GM23338 (cell line): ENCODE data around the gene RBM7. TPM values are rescaled to one million over a fixed set of nuclear protein-coding genes. Genes with fewer than 3 reads are reported as not detected.

Source experiments
- ATAC-seq: fragments of 200-7000 bp; cut with Tn5 transposase; 3 replicates; pipeline ENCODE4 v1.9.1; 2020
- DNase-seq: peaks from one replicate; pipeline ENCODE4 v3.0.0-alpha.2; 2015; ENCODE audit warnings: low spot score
- H2AFZ ChIP-seq: fragments of 200-600 bp; sonication (generic); 2 replicates; pipeline ENCODE4 v1.8.0; 2016; ENCODE audit warnings: antibody characterized with exemption, mild to moderate bottlenecking, moderate library complexity
- H3F3A ChIP-seq: fragments of 200-600 bp; sonication (generic); replicated peaks from 2 replicates; pipeline ENCODE4 v1.8.0; 2017; ENCODE audit warnings: antibody characterized with exemption, mixed run types, low read depth
- H3K27ac ChIP-seq: fragments of 200-600 bp; sonication (generic); 2 replicates; pipeline ENCODE4 v1.6.1; 2016; ENCODE audit warnings: low read depth
- H3K27me3 ChIP-seq: fragments of 200-600 bp; sonication (generic); 2 replicates; pipeline ENCODE4 v1.8.0; 2016; ENCODE audit warnings: mild to moderate bottlenecking, mixed run types, moderate library complexity; ENCODE audit not compliant: insufficient read depth
- H3K36me3 ChIP-seq: fragments of 200-600 bp; sonication (generic); 2 replicates; pipeline ENCODE4 v1.8.0; 2016; ENCODE audit warnings: mild to moderate bottlenecking; ENCODE audit not compliant: insufficient read depth
- H3K4me1 ChIP-seq: fragments of 200-600 bp; sonication (generic); 2 replicates; pipeline ENCODE4 v1.8.0; 2016; ENCODE audit warnings: mild to moderate bottlenecking, moderate library complexity; ENCODE audit not compliant: insufficient read depth
- H3K4me2 ChIP-seq: fragments of 200-600 bp; sonication (generic); 2 replicates; pipeline ENCODE4 v1.7.1; 2017; ENCODE audit warnings: mixed run types
- H3K4me3 ChIP-seq: fragments of 200-600 bp; sonication (generic); 2 replicates; pipeline ENCODE4 v1.6.1; 2016; ENCODE audit warnings: mixed run types
- H3K79me2 ChIP-seq: fragments of 200-600 bp; sonication (generic); replicated peaks from 2 replicates; pipeline ENCODE4 v1.8.0; 2017; ENCODE audit warnings: mild to moderate bottlenecking; ENCODE audit not compliant: insufficient read depth
- H3K9me2 ChIP-seq: fragments of 200-600 bp; sonication (generic); 2 replicates; pipeline ENCODE4 v1.8.0; 2017; ENCODE audit not compliant: insufficient read depth
- H4K20me1 ChIP-seq: fragments of 200-600 bp; sonication (generic); replicated peaks from 2 replicates; pipeline ENCODE4 v1.8.0; 2017; ENCODE audit warnings: mild to moderate bottlenecking; ENCODE audit not compliant: insufficient read depth
- H3K27ac Mint-ChIP-seq: 2 replicates; pipeline ENCODE4 v1.8.0; 2020; ENCODE audit warnings: inconsistent platforms, mild to moderate bottlenecking, moderate library complexity, mixed read lengths
- H3K27me3 Mint-ChIP-seq: 3 replicates; pipeline ENCODE4 v1.8.0; 2022; ENCODE audit warnings: low read depth, mild to moderate bottlenecking, moderate library complexity, mixed read lengths, inconsistent platforms; ENCODE audit not compliant: insufficient read depth, poor library complexity
- H3K36me3 Mint-ChIP-seq: 3 replicates; pipeline ENCODE4 v1.8.0; 2021; ENCODE audit warnings: low read depth, mild to moderate bottlenecking, inconsistent platforms, moderate library complexity, mixed read lengths
- H3K4me1 Mint-ChIP-seq: 3 replicates; pipeline ENCODE4 v1.8.0; 2020; ENCODE audit warnings: mild to moderate bottlenecking, inconsistent platforms, mixed read lengths
- H3K4me3 Mint-ChIP-seq: 3 replicates; pipeline ENCODE4 v1.8.0; 2021; ENCODE audit warnings: moderate library complexity, mild to moderate bottlenecking, inconsistent platforms, mixed read lengths
- H3K9me3 Mint-ChIP-seq: 3 replicates; pipeline ENCODE4 v1.8.0; 2020; ENCODE audit warnings: moderate library complexity, mild to moderate bottlenecking, inconsistent platforms, mixed read lengths
- CREB1 ChIP-seq: fragments of 250-450 bp; sonication (Bioruptor Pico); IDR thresholded peaks from 2 replicates; pipeline ENCODE4 v1.5.0; 2020; ENCODE audit warnings: low read depth, mild to moderate bottlenecking, moderate library complexity
- EZH2 ChIP-seq: fragments of 200-600 bp; sonication (generic); IDR thresholded peaks from one replicate; pipeline ENCODE4 v1.8.0; 2017; ENCODE audit warnings: antibody characterized with exemption, mild to moderate bottlenecking, low read depth; ENCODE audit not compliant: unreplicated experiment
- JUNB ChIP-seq: IDR thresholded peaks from one replicate; pipeline ENCODE4 v1.6.1; 2016; ENCODE audit warnings: antibody characterized with exemption; ENCODE audit not compliant: unreplicated experiment
- POLR2AphosphoS5 ChIP-seq: IDR thresholded peaks from 2 replicates; pipeline ENCODE4 v1.6.1; 2016; ENCODE audit warnings: antibody characterized with exemption, low read depth
- STAT1 ChIP-seq: IDR thresholded peaks from one replicate; pipeline ENCODE4 v1.6.1; 2016; ENCODE audit warnings: antibody characterized with exemption; ENCODE audit not compliant: unreplicated experiment
- ZNF114 ChIP-seq: fragments of 250-450 bp; sonication (Bioruptor Pico); IDR thresholded peaks from 2 replicates; pipeline ENCODE4 v1.5.0; 2020; ENCODE audit warnings: mild to moderate bottlenecking, moderate library complexity
- ZNF331 ChIP-seq: fragments of 250-450 bp; sonication (Bioruptor Pico); IDR thresholded peaks from 2 replicates; pipeline ENCODE4 v1.5.0; 2020; ENCODE audit warnings: low read depth, mild to moderate bottlenecking, moderate library complexity
- polyA plus RNA-seq: library from polyadenylated mRNA; unstranded; fragments of >200 nt; fragmentation: Nextera tagmentation; extraction: Ambion mirVana; gene quantifications from 2 replicates; pipeline ENCODE4 v1.2.1, GENCODE V29; 2016
- total RNA-seq: library from RNA; depleted of rRNA; stranded (reverse); fragments of >200 nt; shearing (Covaris generic); gene quantifications from 2 replicates; pipeline ENCODE4 v1.2.3, GENCODE V29; 2014
- TF ChIP-seq, protein P1 (sequence below): IDR thresholded peaks from one replicate; pipeline ENCODE4 v1.6.1; 2018; ENCODE audit warnings: antibody characterized with exemption; ENCODE audit not compliant: unreplicated experiment
- TF ChIP-seq, protein P2 (sequence below): fragments of 250-450 bp; sonication (Bioruptor Pico); IDR thresholded peaks from 2 replicates; pipeline ENCODE4 v1.5.0; 2020; ENCODE audit warnings: mild to moderate bottlenecking, moderate library complexity
- TF ChIP-seq, protein P3 (sequence below): IDR thresholded peaks from 2 replicates; pipeline ENCODE4 v1.6.1; 2016; ENCODE audit warnings: antibody characterized with exemption
- TF ChIP-seq, protein P4 (sequence below), 2 experiments: fragments of 200-600 bp in 1 of 2; sonication (generic) in 1 of 2; conservative IDR thresholded peaks; 2 replicates each; pipeline versions ENCODE4 v1.5.1 to v1.6.1; 2016 to 2017; ENCODE audit warnings: antibody characterized with exemption in 2 of 2, low read depth in 2 of 2, mild to moderate bottlenecking in 2 of 2, moderate library complexity in 1 of 2

RBM7 gene
- total and polyA plus RNA-seq, 2 experiments from 2014 or later = 31.5 to 57.2 TPM

DNA sequence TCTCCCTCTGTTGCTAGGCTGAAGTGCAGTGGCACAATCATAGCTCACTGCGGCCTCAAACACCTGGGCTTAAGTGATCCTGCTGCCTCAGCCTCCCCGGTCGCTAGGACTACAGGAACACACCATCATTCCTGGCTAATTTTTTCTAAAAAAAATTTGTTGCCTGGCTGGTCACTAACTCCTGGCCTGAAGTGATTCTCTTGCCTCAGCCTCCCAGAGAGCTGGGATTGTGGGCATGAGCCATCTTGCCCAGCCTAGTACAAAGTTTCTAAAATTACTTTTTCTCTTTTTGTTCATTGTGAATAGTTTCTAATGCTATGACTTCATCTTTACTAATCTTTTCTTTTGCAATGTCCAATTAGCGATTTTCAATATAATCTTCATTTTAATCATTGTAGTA is 12.5 kb downstream of the RBM7 start:
- H3K4me3 Mint-ChIP-seq = no peak overlapping the region
- Histone ChIP-seq H4K20me1 (no peaks in the 10 kb centered on the region), H3K4me1 (peaks cover 18% of the 10 kb centered on the region; the same call in 1 of the 2 replicates), H3K27me3 (no peaks in the 10 kb centered on the region), H3K27ac (no peak overlapping the region), H3K79me2 (no peaks in the 10 kb centered on the region), H3K4me3 (no peak overlapping the region), H3K36me3 (peaks cover 3% of the 10 kb centered on the region; the same call in 1 of the 2 replicates), H2AFZ (no peak overlapping the region), H3K4me2 (no peak overlapping the region), H3F3A (no peaks in the 10 kb centered on the region), H3K9me2 (no peaks in the 10 kb centered on the region)
- peaks cover 12% of the 10 kb centered on the region for H3K4me1 Mint-ChIP-seq
- DNase-seq = peak; percentile 11
- ATAC-seq = no peak
- H3K9me3 Mint-ChIP-seq = no peaks in the 10 kb centered on the region
- TF ChIP-seq JUNB (no peak), EZH2 (no peak), POLR2AphosphoS5 (no peak), CREB1 (no peak), ZNF114 (CRISPR knock-in tag) (no peak), STAT1 (no peak), ZNF331 (no peak)
- TF ChIP-seq, protein P1, sequence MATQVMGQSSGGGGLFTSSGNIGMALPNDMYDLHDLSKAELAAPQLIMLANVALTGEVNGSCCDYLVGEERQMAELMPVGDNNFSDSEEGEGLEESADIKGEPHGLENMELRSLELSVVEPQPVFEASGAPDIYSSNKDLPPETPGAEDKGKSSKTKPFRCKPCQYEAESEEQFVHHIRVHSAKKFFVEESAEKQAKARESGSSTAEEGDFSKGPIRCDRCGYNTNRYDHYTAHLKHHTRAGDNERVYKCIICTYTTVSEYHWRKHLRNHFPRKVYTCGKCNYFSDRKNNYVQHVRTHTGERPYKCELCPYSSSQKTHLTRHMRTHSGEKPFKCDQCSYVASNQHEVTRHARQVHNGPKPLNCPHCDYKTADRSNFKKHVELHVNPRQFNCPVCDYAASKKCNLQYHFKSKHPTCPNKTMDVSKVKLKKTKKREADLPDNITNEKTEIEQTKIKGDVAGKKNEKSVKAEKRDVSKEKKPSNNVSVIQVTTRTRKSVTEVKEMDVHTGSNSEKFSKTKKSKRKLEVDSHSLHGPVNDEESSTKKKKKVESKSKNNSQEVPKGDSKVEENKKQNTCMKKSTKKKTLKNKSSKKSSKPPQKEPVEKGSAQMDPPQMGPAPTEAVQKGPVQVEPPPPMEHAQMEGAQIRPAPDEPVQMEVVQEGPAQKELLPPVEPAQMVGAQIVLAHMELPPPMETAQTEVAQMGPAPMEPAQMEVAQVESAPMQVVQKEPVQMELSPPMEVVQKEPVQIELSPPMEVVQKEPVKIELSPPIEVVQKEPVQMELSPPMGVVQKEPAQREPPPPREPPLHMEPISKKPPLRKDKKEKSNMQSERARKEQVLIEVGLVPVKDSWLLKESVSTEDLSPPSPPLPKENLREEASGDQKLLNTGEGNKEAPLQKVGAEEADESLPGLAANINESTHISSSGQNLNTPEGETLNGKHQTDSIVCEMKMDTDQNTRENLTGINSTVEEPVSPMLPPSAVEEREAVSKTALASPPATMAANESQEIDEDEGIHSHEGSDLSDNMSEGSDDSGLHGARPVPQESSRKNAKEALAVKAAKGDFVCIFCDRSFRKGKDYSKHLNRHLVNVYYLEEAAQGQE = no peak
- TF ChIP-seq, protein P2, sequence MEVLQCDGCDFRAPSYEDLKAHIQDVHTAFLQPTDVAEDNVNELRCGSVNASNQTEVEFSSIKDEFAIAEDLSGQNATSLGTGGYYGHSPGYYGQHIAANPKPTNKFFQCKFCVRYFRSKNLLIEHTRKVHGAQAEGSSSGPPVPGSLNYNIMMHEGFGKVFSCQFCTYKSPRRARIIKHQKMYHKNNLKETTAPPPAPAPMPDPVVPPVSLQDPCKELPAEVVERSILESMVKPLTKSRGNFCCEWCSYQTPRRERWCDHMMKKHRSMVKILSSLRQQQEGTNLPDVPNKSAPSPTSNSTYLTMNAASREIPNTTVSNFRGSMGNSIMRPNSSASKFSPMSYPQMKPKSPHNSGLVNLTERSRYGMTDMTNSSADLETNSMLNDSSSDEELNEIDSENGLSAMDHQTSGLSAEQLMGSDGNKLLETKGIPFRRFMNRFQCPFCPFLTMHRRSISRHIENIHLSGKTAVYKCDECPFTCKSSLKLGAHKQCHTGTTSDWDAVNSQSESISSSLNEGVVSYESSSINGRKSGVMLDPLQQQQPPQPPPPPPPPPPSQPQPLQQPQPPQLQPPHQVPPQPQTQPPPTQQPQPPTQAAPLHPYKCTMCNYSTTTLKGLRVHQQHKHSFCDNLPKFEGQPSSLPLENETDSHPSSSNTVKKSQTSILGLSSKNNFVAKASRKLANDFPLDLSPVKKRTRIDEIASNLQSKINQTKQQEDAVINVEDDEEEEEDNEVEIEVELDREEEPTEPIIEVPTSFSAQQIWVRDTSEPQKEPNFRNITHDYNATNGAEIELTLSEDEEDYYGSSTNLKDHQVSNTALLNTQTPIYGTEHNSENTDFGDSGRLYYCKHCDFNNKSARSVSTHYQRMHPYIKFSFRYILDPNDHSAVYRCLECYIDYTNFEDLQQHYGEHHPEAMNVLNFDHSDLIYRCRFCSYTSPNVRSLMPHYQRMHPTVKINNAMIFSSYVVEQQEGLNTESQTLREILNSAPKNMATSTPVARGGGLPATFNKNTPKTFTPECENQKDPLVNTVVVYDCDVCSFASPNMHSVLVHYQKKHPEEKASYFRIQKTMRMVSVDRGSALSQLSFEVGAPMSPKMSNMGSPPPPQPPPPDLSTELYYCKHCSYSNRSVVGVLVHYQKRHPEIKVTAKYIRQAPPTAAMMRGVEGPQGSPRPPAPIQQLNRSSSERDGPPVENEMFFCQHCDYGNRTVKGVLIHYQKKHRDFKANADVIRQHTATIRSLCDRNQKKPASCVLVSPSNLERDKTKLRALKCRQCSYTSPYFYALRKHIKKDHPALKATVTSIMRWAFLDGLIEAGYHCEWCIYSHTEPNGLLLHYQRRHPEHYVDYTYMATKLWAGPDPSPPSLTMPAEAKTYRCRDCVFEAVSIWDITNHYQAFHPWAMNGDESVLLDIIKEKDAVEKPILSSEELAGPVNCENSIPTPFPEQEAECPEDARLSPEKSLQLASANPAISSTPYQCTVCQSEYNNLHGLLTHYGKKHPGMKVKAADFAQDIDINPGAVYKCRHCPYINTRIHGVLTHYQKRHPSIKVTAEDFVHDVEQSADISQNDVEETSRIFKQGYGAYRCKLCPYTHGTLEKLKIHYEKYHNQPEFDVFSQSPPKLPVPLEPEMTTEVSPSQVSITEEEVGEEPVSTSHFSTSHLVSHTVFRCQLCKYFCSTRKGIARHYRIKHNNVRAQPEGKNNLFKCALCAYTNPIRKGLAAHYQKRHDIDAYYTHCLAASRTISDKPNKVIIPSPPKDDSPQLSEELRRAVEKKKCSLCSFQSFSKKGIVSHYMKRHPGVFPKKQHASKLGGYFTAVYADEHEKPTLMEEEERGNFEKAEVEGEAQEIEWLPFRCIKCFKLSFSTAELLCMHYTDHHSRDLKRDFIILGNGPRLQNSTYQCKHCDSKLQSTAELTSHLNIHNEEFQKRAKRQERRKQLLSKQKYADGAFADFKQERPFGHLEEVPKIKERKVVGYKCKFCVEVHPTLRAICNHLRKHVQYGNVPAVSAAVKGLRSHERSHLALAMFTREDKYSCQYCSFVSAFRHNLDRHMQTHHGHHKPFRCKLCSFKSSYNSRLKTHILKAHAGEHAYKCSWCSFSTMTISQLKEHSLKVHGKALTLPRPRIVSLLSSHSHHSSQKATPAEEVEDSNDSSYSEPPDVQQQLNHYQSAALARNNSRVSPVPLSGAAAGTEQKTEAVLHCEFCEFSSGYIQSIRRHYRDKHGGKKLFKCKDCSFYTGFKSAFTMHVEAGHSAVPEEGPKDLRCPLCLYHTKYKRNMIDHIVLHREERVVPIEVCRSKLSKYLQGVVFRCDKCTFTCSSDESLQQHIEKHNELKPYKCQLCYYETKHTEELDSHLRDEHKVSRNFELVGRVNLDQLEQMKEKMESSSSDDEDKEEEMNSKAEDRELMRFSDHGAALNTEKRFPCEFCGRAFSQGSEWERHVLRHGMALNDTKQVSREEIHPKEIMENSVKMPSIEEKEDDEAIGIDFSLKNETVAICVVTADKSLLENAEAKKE (CRISPR knock-in tag) = no peak
- TF ChIP-seq, protein P3, sequence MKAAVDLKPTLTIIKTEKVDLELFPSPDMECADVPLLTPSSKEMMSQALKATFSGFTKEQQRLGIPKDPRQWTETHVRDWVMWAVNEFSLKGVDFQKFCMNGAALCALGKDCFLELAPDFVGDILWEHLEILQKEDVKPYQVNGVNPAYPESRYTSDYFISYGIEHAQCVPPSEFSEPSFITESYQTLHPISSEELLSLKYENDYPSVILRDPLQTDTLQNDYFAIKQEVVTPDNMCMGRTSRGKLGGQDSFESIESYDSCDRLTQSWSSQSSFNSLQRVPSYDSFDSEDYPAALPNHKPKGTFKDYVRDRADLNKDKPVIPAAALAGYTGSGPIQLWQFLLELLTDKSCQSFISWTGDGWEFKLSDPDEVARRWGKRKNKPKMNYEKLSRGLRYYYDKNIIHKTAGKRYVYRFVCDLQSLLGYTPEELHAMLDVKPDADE = no peak
- TF ChIP-seq, protein P4, sequence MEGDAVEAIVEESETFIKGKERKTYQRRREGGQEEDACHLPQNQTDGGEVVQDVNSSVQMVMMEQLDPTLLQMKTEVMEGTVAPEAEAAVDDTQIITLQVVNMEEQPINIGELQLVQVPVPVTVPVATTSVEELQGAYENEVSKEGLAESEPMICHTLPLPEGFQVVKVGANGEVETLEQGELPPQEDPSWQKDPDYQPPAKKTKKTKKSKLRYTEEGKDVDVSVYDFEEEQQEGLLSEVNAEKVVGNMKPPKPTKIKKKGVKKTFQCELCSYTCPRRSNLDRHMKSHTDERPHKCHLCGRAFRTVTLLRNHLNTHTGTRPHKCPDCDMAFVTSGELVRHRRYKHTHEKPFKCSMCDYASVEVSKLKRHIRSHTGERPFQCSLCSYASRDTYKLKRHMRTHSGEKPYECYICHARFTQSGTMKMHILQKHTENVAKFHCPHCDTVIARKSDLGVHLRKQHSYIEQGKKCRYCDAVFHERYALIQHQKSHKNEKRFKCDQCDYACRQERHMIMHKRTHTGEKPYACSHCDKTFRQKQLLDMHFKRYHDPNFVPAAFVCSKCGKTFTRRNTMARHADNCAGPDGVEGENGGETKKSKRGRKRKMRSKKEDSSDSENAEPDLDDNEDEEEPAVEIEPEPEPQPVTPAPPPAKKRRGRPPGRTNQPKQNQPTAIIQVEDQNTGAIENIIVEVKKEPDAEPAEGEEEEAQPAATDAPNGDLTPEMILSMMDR (conservative IDR thresholded peaks at IDR 0.05; ENCODE audit: low read depth in 2 of 2) = no peak
- H3K36me3 Mint-ChIP-seq = peaks cover 33% of the 10 kb centered on the region; the same call in 2 of the 3 replicates
- H3K27me3 Mint-ChIP-seq = peaks cover 4% of the 10 kb centered on the region
- no peak overlapping the region for H3K27ac Mint-ChIP-seq
